ENCODE results near the gene FYB1.

- TF ChIP-seq EZH2 (IDR thresholded peaks at IDR 0.05) (no peak), POLR2AphosphoS5 (IDR thresholded peaks at IDR 0.05; ENCODE audit: borderline replicate concordance, low read depth, low read length) (no peak)
Observed at GRCh38 chr5:39228596-39228995, 9.2 kb upstream of the FYB1 start.
